ENCODE measurements around the gene RAX.
"Not testable (repeated sequence)": the region's sequence is repeated elsewhere in the genome, so short reads cannot be mapped to it uniquely, and the experiment has no call there.

RAX gene

DNA sequence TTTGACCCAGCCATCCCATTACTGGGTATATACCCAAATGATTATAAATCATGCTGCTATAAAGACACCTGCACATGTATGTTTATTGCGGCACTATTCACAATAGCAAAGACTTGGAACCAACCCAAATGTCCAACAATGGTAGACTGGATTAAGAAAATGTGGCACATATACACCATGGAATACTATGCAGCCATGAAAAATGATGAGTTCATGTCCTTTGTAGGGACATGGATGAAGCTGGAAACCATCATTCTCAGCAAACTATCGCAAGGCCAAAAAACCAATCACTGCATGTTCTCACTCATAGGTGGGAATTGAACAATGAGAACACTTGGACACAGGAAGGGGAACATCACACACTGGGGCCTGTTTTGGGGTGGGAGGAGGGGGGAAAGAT is 11.0 kb downstream of the RAX start:
- H3K18ac ChIP-seq (ENCODE audit: low read length); H3K9me3 ChIP-seq (ENCODE audit: insufficient read depth, low read depth, low read length); H2BK120ac ChIP-seq (ENCODE audit: insufficient read depth, low read length, poor library complexity); H3K4me3 ChIP-seq (ENCODE audit: low read depth, low read length); H3K23ac ChIP-seq (ENCODE audit: low read length); H4K12ac ChIP-seq (ENCODE audit: low read depth, low read length); DNase-seq; H3K4me2 ChIP-seq (ENCODE audit: low read length); H2BK12ac ChIP-seq (ENCODE audit: low read length); H2AK5ac ChIP-seq (ENCODE audit: low read length); H2AFZ ChIP-seq (ENCODE audit: insufficient read depth, low read length, poor library complexity); H3K14ac ChIP-seq (ENCODE audit: low read length); H4K91ac ChIP-seq (ENCODE audit: low read depth, low read length); H3K4ac ChIP-seq (ENCODE audit: low read depth, low read length); H3K27ac ChIP-seq (ENCODE audit: low read depth, low read length); H3K79me1 ChIP-seq (ENCODE audit: low read length); H3K79me2 ChIP-seq (ENCODE audit: control insufficient read depth, insufficient read depth, low read length, poor library complexity); H3K4me1 ChIP-seq (ENCODE audit: control insufficient read depth in 1 of 2, insufficient read depth in 2 of 2, low read length in 2 of 2); H4K8ac ChIP-seq (ENCODE audit: low read depth, low read length); H2BK5ac ChIP-seq (ENCODE audit: low read depth, low read length, poor library complexity); H3K9ac ChIP-seq (ENCODE audit: low read length); H3K36me3 ChIP-seq (ENCODE audit: control insufficient read depth in 1 of 2, insufficient read depth in 2 of 2, low read length in 2 of 2): not testable (repeated sequence)
- H3K27me3 ChIP-seq (ENCODE audit: insufficient read depth, low read length), result peaks cover 45% of the 10 kb centered on the region
- no CpG with 5 or more reads among the region's 2 CpGs for WGBS (ENCODE audit: extremely low coverage, insufficient coverage, insufficient read length)

DNA sequence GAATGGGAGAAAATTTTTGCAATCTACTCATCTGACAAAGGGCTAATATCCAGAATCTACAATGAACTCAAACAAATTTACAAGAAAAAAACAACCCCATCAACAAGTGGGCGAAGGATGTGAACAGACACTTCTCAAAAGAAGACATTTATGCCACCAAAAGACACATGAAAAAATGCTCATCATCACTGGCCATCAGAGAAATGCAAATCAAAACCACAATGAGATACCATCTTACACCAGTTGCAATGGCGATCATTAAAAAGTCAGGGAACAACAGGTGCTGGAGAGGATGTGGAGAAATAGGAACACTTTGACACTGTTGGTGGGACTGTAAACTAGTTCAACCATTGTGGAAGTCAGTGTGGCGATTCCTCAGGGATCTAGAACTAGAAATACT is 11.4 kb downstream of the RAX start:
- not testable (repeated sequence) for H3K23ac ChIP-seq (ENCODE audit: low read length)
- no CpG with 5 or more reads among the region's 3 CpGs for WGBS (ENCODE audit: extremely low coverage, insufficient coverage, insufficient read length)

DNA sequence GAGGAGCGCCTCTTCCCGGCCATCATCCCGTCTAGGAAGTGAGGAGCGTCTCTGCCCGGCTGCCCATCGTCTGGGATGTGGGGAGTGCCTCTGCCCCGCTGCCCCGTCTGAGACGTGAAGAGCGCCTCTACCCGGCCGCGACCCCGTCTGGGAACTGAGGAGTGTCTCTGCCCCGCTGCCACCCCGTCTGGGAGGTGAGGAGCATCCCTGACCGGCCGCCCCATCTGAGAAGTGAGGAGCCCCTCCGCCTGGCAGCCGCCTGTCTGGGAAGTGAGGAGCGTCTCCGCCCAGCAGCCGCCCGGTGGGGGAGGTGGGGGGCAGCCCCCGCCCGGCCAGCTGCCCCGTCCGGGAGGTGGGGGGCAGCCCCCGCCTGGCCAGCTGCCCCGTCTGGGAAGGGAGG is 17.8 kb downstream of the RAX start:
- not testable (repeated sequence) for H4K8ac ChIP-seq (ENCODE audit: low read depth, low read length); H3K18ac ChIP-seq (ENCODE audit: low read length); H2BK12ac ChIP-seq (ENCODE audit: low read length); H4K12ac ChIP-seq (ENCODE audit: low read depth, low read length); H4K91ac ChIP-seq (ENCODE audit: low read depth, low read length); H3K9ac ChIP-seq (ENCODE audit: low read length); H3K79me2 ChIP-seq (ENCODE audit: control insufficient read depth, insufficient read depth, low read length, poor library complexity); H3K23ac ChIP-seq (ENCODE audit: low read length); H3K4me1 ChIP-seq (ENCODE audit: control insufficient read depth in 1 of 2, insufficient read depth in 2 of 2, low read length in 2 of 2); H3K9me3 ChIP-seq (ENCODE audit: insufficient read depth, low read depth, low read length); DNase-seq; H3K4ac ChIP-seq (ENCODE audit: low read depth, low read length); H3K27me3 ChIP-seq (ENCODE audit: insufficient read depth, low read length); H3K27ac ChIP-seq (ENCODE audit: low read depth, low read length); H3K4me2 ChIP-seq (ENCODE audit: low read length); H2BK120ac ChIP-seq (ENCODE audit: insufficient read depth, low read length, poor library complexity); H3K4me3 ChIP-seq (ENCODE audit: low read depth, low read length); H2BK5ac ChIP-seq (ENCODE audit: low read depth, low read length, poor library complexity); H3K36me3 ChIP-seq (ENCODE audit: control insufficient read depth in 1 of 2, insufficient read depth in 2 of 2, low read length in 2 of 2); H2AK5ac ChIP-seq (ENCODE audit: low read length); H3K79me1 ChIP-seq (ENCODE audit: low read length); H3K14ac ChIP-seq (ENCODE audit: low read length); H2AFZ ChIP-seq (ENCODE audit: insufficient read depth, low read length, poor library complexity)
- WGBS (ENCODE audit: extremely low coverage, insufficient coverage, insufficient read length), result no CpG with 5 or more reads among the region's 30 CpGs

More for the DNA sequence above, 11.4 kb downstream of the RAX start:
- H3K36me3 ChIP-seq (ENCODE audit: control insufficient read depth in 1 of 2, insufficient read depth in 2 of 2, low read length in 2 of 2); H3K9me3 ChIP-seq (ENCODE audit: insufficient read depth, low read depth, low read length); H4K12ac ChIP-seq (ENCODE audit: low read depth, low read length); H4K91ac ChIP-seq (ENCODE audit: low read depth, low read length); H3K18ac ChIP-seq (ENCODE audit: low read length); H3K9ac ChIP-seq (ENCODE audit: low read length); H4K8ac ChIP-seq (ENCODE audit: low read depth, low read length); H2BK5ac ChIP-seq (ENCODE audit: low read depth, low read length, poor library complexity); H2AFZ ChIP-seq (ENCODE audit: insufficient read depth, low read length, poor library complexity); H3K79me1 ChIP-seq (ENCODE audit: low read length); H3K4ac ChIP-seq (ENCODE audit: low read depth, low read length); H2AK5ac ChIP-seq (ENCODE audit: low read length); H3K4me3 ChIP-seq (ENCODE audit: low read depth, low read length); H2BK120ac ChIP-seq (ENCODE audit: insufficient read depth, low read length, poor library complexity); H3K14ac ChIP-seq (ENCODE audit: low read length); H3K4me1 ChIP-seq (ENCODE audit: control insufficient read depth in 1 of 2, insufficient read depth in 2 of 2, low read length in 2 of 2); H3K4me2 ChIP-seq (ENCODE audit: low read length); DNase-seq; H3K27ac ChIP-seq (ENCODE audit: low read depth, low read length); H3K79me2 ChIP-seq (ENCODE audit: control insufficient read depth, insufficient read depth, low read length, poor library complexity); H2BK12ac ChIP-seq (ENCODE audit: low read length): not testable (repeated sequence)
- H3K27me3 ChIP-seq (ENCODE audit: insufficient read depth, low read length), result peaks cover 41% of the 10 kb centered on the region

DNA sequence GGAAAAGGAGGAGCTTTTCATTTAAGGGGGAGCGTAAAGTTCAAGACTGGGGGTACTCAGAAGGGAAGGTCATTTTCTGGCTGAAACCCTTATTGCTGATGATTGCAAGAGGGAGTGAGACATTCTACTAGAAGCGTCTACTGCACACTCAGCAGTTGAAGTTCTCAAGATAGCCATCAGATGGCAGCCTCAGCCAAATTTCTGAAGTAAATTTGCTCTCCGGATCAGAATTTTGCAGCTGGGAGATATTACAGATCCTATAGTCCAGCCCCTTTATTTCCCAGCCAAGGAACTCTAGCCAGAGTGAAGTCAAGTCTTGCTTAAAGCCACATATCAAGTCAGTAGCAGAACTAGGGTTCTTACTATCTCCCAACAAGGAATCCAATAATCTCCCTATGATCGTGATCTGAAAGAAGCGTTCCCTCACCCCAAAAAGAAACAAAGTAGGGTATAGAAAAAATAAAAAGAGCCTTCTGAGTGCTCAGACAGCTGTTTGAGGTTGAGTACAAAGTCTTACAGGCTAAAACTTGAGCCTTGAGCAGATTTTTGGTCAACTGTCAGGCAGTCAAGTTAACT is 24.0 kb downstream of the RAX start:
- DNase-seq, result peak; percentile 28 to 81
- H3K4me3 ChIP-seq (ENCODE audit: low read depth, low read length), result no peak overlapping the region
- H4K12ac ChIP-seq (ENCODE audit: low read depth, low read length), result no peak overlapping the region
- no peaks in the 10 kb centered on the region for H3K36me3 ChIP-seq (ENCODE audit: control insufficient read depth in 1 of 2, insufficient read depth in 2 of 2, low read length in 2 of 2)
- no peak overlapping the region for H3K4ac ChIP-seq (ENCODE audit: low read depth, low read length)
- no peak overlapping the region for H3K4me2 ChIP-seq (ENCODE audit: low read length)
- no peak overlapping the region for H4K8ac ChIP-seq (ENCODE audit: low read depth, low read length)
- H2AFZ ChIP-seq (ENCODE audit: insufficient read depth, low read length, poor library complexity), result no peak overlapping the region
- H3K79me1 ChIP-seq (ENCODE audit: low read length), result no peaks in the 10 kb centered on the region
- H3K27me3 ChIP-seq (ENCODE audit: insufficient read depth, low read length), result no peaks in the 10 kb centered on the region
- no peak overlapping the region for H2BK5ac ChIP-seq (ENCODE audit: low read depth, low read length, poor library complexity)
- no peak overlapping the region for H2BK12ac ChIP-seq (ENCODE audit: low read length)
- H3K79me2 ChIP-seq (ENCODE audit: control insufficient read depth, insufficient read depth, low read length, poor library complexity), result no peaks in the 10 kb centered on the region
- no CpG with 5 or more reads among the region's 5 CpGs for WGBS (ENCODE audit: extremely low coverage, insufficient coverage, insufficient read length)
- H3K9me3 ChIP-seq (ENCODE audit: insufficient read depth, low read depth, low read length), result no peaks in the 10 kb centered on the region
- no peak overlapping the region for H3K9ac ChIP-seq (ENCODE audit: low read length)
- no peak overlapping the region for H3K14ac ChIP-seq (ENCODE audit: low read length)
- H3K18ac ChIP-seq (ENCODE audit: low read length), result no peak overlapping the region
- no peak overlapping the region for H3K27ac ChIP-seq (ENCODE audit: low read depth, low read length)
- H2BK120ac ChIP-seq (ENCODE audit: insufficient read depth, low read length, poor library complexity), result no peak overlapping the region
- H3K23ac ChIP-seq (ENCODE audit: low read length), result no peak overlapping the region
- no peak overlapping the region for H4K91ac ChIP-seq (ENCODE audit: low read depth, low read length)
- no peaks in the 10 kb centered on the region for H3K4me1 ChIP-seq (ENCODE audit: control insufficient read depth in 1 of 2, insufficient read depth in 2 of 2, low read length in 2 of 2)
- no peak overlapping the region for H2AK5ac ChIP-seq (ENCODE audit: low read length)

Measured in trophoblast cell (in vitro differentiated cells and primary cell).